Osteoblast (primary cell): ENCODE results near the gene S100A7A. TPM values are rescaled to one million over a fixed set of nuclear protein-coding genes. Genes with fewer than 3 reads are reported as not detected.
"Not testable (repeated sequence)": the region's sequence is repeated elsewhere in the genome, so short reads cannot be mapped to it uniquely, and the experiment has no call there.

Source experiments
- DNase-seq: peaks from one replicate; pipeline ENCODE4 v3.0.0; 2011; ENCODE audit warnings: low spot score, mixed read lengths; ENCODE audit not compliant: insufficient read length; ENCODE audit errors: missing footprints
- H2AFZ ChIP-seq: 2 replicates; pipeline ENCODE4 v1.6.0; 2011; ENCODE audit warnings: mild to moderate bottlenecking, low read length
- H3K27ac ChIP-seq: 2 replicates; pipeline ENCODE4 v1.5.1; 2011; ENCODE audit warnings: mild to moderate bottlenecking, low read depth, low read length, moderate library complexity
- H3K27me3 ChIP-seq: 2 replicates; pipeline ENCODE4 v1.6.0; 2012; ENCODE audit warnings: mild to moderate bottlenecking, control low read depth, inconsistent platforms, low read length, moderate library complexity; ENCODE audit not compliant: insufficient read depth
- H3K36me3 ChIP-seq: 2 replicates; pipeline ENCODE4 v1.5.1; 2011; ENCODE audit warnings: mild to moderate bottlenecking, low read length, control low read depth, moderate library complexity; ENCODE audit not compliant: insufficient read depth
- H3K4me1 ChIP-seq: 2 replicates; pipeline ENCODE4 v1.5.1; 2011; ENCODE audit warnings: mild to moderate bottlenecking, low read length, control low read depth, moderate library complexity; ENCODE audit not compliant: insufficient read depth
- H3K4me2 ChIP-seq: 2 replicates; pipeline ENCODE4 v1.6.0; 2011; ENCODE audit warnings: mild to moderate bottlenecking, low read length; ENCODE audit not compliant: insufficient read depth
- H3K4me3 ChIP-seq: fragments of 200-600 bp; sonication (generic); 3 replicates; pipeline ENCODE4 v1.5.1; 2012; ENCODE audit warnings: mild to moderate bottlenecking, low read length, inconsistent platforms; ENCODE audit not compliant: insufficient read depth
- H3K79me2 ChIP-seq: 2 replicates; pipeline ENCODE4 v1.6.0; 2012; ENCODE audit warnings: mild to moderate bottlenecking, low read length, control low read depth, inconsistent platforms; ENCODE audit not compliant: insufficient read depth
- H3K9me3 ChIP-seq: 2 replicates; pipeline ENCODE4 v1.5.1; 2011; ENCODE audit warnings: low read depth, low read length, control low read depth
- H4K20me1 ChIP-seq: 2 replicates; pipeline ENCODE4 v1.6.0; 2012; ENCODE audit warnings: mild to moderate bottlenecking, low read length, control low read depth; ENCODE audit not compliant: insufficient read depth
- CTCF ChIP-seq: IDR thresholded peaks from 2 replicates; pipeline ENCODE4 v1.5.1; 2011; ENCODE audit warnings: mild to moderate bottlenecking, low read depth, low read length, moderate library complexity; ENCODE audit errors: extremely low read depth
- total RNA-seq: library from RNA; depleted of rRNA; stranded (reverse); fragments of >200 nt; gene quantifications from 2 replicates; pipeline ENCODE4 v1.2.3, GENCODE V29; 2012

Gene S100A7A
- total RNA-seq, 1 donor = not detected

GRCh38 chr1:153456396-153456795, 40.1 kb downstream of the S100A7A start:
- Histone ChIP-seq H3K4me3 (no peak overlapping the region), H3K79me2 (no peaks in the 10 kb centered on the region), H3K9me3 (no peaks in the 10 kb centered on the region), H3K36me3 (no peaks in the 10 kb centered on the region), H2AFZ (no peak overlapping the region), H3K4me2 (no peak overlapping the region), H3K27ac (no peak overlapping the region), H3K27me3 (peaks cover under 1% of the 10 kb centered on the region), H4K20me1 (no peaks in the 10 kb centered on the region), H3K4me1 (no peaks in the 10 kb centered on the region)
- TF ChIP-seq CTCF = no peak
- no peak for DNase-seq

GRCh38 chr1:153459655-153460054, 43.3 kb downstream of the S100A7A start:
- Histone ChIP-seq H2AFZ (no peak overlapping the region), H3K4me2 (no peak overlapping the region), H3K4me1 (no peaks in the 10 kb centered on the region), H3K9me3 (no peaks in the 10 kb centered on the region), H4K20me1 (no peaks in the 10 kb centered on the region), H3K27ac (no peak overlapping the region), H3K4me3 (no peak overlapping the region), H3K36me3 (no peaks in the 10 kb centered on the region), H3K79me2 (no peaks in the 10 kb centered on the region), H3K27me3 (peaks cover 11% of the 10 kb centered on the region)
- TF ChIP-seq CTCF = no peak
- DNase-seq = no peak

DNA sequence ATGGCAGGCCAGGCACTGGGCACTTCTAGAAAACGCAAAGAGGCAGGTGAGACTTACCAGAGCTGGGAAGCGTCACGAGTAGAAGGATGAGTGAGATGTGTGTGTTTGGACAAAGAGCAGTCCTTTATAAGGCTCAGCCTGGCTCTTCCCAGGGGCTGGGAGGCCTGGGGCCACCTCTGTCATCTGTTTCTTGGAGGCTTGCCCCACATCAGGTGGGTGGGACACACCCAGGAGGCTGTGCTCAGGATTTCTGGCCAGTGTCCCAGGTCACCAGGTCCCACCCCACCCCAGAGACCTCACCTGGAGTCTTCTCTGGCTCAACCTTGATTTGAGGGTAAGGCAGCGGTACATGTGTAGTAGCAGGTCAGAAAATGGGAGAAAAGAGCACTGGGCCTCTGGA, 44.2 kb downstream of the S100A7A start, which contains the start of gene S100A7:
Gene S100A7 (minus strand): TSS at position 101 of the 400 bp plus-strand sequence. CDS start 1,638 bp downstream, outside the sequence.
- H3K36me3 ChIP-seq = no peaks in the 10 kb centered on the region
- H3K79me2 ChIP-seq = no peaks in the 10 kb centered on the region
- no peaks in the 10 kb centered on the region for H3K4me1 ChIP-seq
- H2AFZ ChIP-seq = no peak within 1 kb of the TSS
- H3K9me3 ChIP-seq = no peaks in the 10 kb centered on the region
- no peak for DNase-seq
- H4K20me1 ChIP-seq = no peaks in the 10 kb centered on the region
- H3K4me2 ChIP-seq = no peak within 1 kb of the TSS
- peaks cover 11% of the 10 kb centered on the region for H3K27me3 ChIP-seq
- no peak within 1 kb of the TSS for H3K4me3 ChIP-seq
- no peak within 1 kb of the TSS for H3K27ac ChIP-seq
- TF ChIP-seq CTCF = no peak

DNA sequence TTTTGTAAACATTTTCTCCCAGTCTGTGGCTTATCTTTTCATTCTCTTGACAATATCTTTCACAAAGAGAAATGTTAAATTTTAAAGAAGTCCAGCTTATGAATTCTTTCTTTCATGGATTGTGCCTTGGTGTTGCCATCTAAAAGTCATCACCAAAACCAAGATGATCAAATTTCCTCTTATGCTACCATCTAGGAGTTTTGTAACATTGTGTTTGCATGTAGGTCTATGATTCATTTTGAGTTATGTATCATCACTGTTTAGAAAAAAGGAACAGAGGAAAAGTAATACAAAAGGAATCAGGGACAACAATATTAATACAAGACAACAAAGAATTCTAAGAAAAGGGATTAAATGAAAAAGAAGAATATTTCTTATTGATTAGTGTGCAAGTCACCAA, 46.4 kb downstream of the S100A7A start:
- not testable (repeated sequence) for H2AFZ ChIP-seq, H3K79me2 ChIP-seq, H3K36me3 ChIP-seq, H3K9me3 ChIP-seq, H3K27ac ChIP-seq, DNase-seq, H4K20me1 ChIP-seq, H3K4me2 ChIP-seq, H3K4me3 ChIP-seq
- H3K4me1 ChIP-seq = peaks cover 13% of the 10 kb centered on the region
- peaks cover 11% of the 10 kb centered on the region for H3K27me3 ChIP-seq
